Tibial nerve (tissue), 4 donors: ENCODE measurements around the gene OR4C16.

ENCODE experiments used
- EP300 ChIP-seq, 2 donors: sonication (generic); formaldehyde crosslinking; IDR thresholded peaks; one replicate each; pipeline ENCODE4 v1.6.1; 2017; ENCODE audit warnings: antibody characterized with exemption in 2 of 2, mild to moderate bottlenecking in 1 of 2
- POLR2A ChIP-seq, 2 donors: fragments of 450-650 bp; IDR thresholded peaks; one replicate each; pipeline ENCODE4 v1.6.1; 2017; ENCODE audit warnings: antibody characterized with exemption in 2 of 2, mild to moderate bottlenecking in 2 of 2, moderate library complexity in 2 of 2
- TF ChIP-seq, protein P1 (sequence below), 5 experiments: fragments of 200-600 bp in 3 of 5; fragments of 450-650 bp in 2 of 5; sonication (generic) in 3 of 5; IDR thresholded peaks; one replicate each; pipeline ENCODE4 v1.5.1; 2016 to 2019; ENCODE audit warnings: antibody characterized with exemption in 5 of 5, mild to moderate bottlenecking in 3 of 5, moderate library complexity in 2 of 5

- TF ChIP-seq, protein P1, sequence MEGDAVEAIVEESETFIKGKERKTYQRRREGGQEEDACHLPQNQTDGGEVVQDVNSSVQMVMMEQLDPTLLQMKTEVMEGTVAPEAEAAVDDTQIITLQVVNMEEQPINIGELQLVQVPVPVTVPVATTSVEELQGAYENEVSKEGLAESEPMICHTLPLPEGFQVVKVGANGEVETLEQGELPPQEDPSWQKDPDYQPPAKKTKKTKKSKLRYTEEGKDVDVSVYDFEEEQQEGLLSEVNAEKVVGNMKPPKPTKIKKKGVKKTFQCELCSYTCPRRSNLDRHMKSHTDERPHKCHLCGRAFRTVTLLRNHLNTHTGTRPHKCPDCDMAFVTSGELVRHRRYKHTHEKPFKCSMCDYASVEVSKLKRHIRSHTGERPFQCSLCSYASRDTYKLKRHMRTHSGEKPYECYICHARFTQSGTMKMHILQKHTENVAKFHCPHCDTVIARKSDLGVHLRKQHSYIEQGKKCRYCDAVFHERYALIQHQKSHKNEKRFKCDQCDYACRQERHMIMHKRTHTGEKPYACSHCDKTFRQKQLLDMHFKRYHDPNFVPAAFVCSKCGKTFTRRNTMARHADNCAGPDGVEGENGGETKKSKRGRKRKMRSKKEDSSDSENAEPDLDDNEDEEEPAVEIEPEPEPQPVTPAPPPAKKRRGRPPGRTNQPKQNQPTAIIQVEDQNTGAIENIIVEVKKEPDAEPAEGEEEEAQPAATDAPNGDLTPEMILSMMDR (IDR thresholded peaks at IDR 0.05), result no peak
- TF ChIP-seq POLR2A (IDR thresholded peaks at IDR 0.05) (no peak), EP300 (IDR thresholded peaks at IDR 0.05) (no peak)
Measured at GRCh38 chr11:55607545-55607944, 35.6 kb downstream of the OR4C16 start, which contains the start of gene OR4C11.
